K562 (cell line): ENCODE results near the gene NADK. TPM values are rescaled to one million over a fixed set of nuclear protein-coding genes. Genes with fewer than 3 reads are reported as not detected.

Experiments used
- ARID3A ChIP-seq: IDR thresholded peaks from 2 replicates; pipeline ENCODE4 v1.6.1; 2012; ENCODE audit warnings: low read depth, low read length, improper control_type of control experiment, borderline replicate concordance
- CAMTA2 ChIP-seq: fragments of 250-450 bp; sonication (Bioruptor Pico); conservative IDR thresholded peaks from 2 replicates; pipeline ENCODE4 v1.5.1; 2022
- EHMT2 ChIP-seq: fragments of 450-650 bp; IDR thresholded peaks from 2 replicates; pipeline ENCODE4 v1.6.1; 2018; ENCODE audit warnings: antibody characterized with exemption
- GTF2E2 ChIP-seq: fragments of 200-800 bp; sonication (Bioruptor generic); IDR thresholded peaks from 2 replicates; pipeline ENCODE4 v1.6.1; 2016; ENCODE audit warnings: missing genetic modification characterization, missing compliant biosample characterization
- GTF3C2 ChIP-seq: IDR thresholded peaks from 3 replicates; pipeline ENCODE4 v1.6.1; 2011; ENCODE audit warnings: borderline replicate concordance, mild to moderate bottlenecking, moderate library complexity; ENCODE audit not compliant: insufficient read length; ENCODE audit errors: extremely low read depth
- HLTF ChIP-seq: fragments of 450-650 bp; IDR thresholded peaks from 2 replicates; pipeline ENCODE4 v1.6.1; 2016
- HNRNPUL1 ChIP-seq: fragments of 200-400 bp; formaldehyde crosslinking; IDR thresholded peaks from 2 replicates; pipeline ENCODE4 v1.6.1; 2017; ENCODE audit warnings: low read length
- MTA2 ChIP-seq: fragments of 450-650 bp; IDR thresholded peaks from 2 replicates; pipeline ENCODE4 v1.6.1; 2016; ENCODE audit warnings: low read depth
- NFRKB ChIP-seq: fragments of 450-650 bp; IDR thresholded peaks from 2 replicates; pipeline ENCODE4 v1.6.1; 2016; ENCODE audit warnings: low read depth
- ZFP91 ChIP-seq: sonication (generic); formaldehyde crosslinking; IDR thresholded peaks from 2 replicates; pipeline ENCODE4 v1.8.0; 2022; ENCODE audit warnings: mild to moderate bottlenecking, missing genetic modification reagents
- ZNF143 ChIP-seq: sonication (generic); formaldehyde crosslinking; IDR thresholded peaks from 2 replicates; pipeline ENCODE4 v1.9.0; 2022; ENCODE audit warnings: mild to moderate bottlenecking, missing genetic modification reagents
- ZNF217 ChIP-seq: sonication (generic); formaldehyde crosslinking; IDR thresholded peaks from 2 replicates; pipeline ENCODE4 v1.8.0; 2022; ENCODE audit warnings: mild to moderate bottlenecking, missing genetic modification reagents
- ZNF507 ChIP-seq: conservative IDR thresholded peaks from 2 replicates; pipeline ENCODE4 v1.6.1; 2017; ENCODE audit warnings: missing genetic modification characterization, missing compliant biosample characterization
- ZNF717 ChIP-seq: fragments of 250-450 bp; sonication (Bioruptor Pico); IDR thresholded peaks from 2 replicates; pipeline ENCODE4 v1.5.0; 2021
- polyA plus RNA-seq, 8 experiments: library from polyadenylated mRNA; depleted of rRNA in 4 of 8; stranded (reverse) in 5 of 8; unstranded in 3 of 8; fragments of >200 nt; fragmentation: Nextera tagmentation in 2 of 8; fragmentation: Illumina TruSeq in 1 of 8; extraction: Ambion mirVana in 2 of 8; extraction: Trizol in 1 of 8; gene quantifications; 2 replicates each; pipeline versions ENCODE4 v1.2.1 to v1.2.3, GENCODE V29; 2011 to 2014; ENCODE audit warnings: inconsistent platforms in 1 of 8, missing spikeins in 1 of 8
- total RNA-seq, 7 experiments: library from RNA; depleted of rRNA in 6 of 7; stranded (reverse); fragments of >200 nt in 6 of 7; fragmentation: Illumina TruSeq in 2 of 7; extraction: Trizol in 2 of 7; gene quantifications; 2 replicates each; pipeline versions ENCODE4 v1.2.1 to v1.2.3, GENCODE V29; 2011 to 2021; ENCODE audit warnings: low replicate concordance in 1 of 7
- TF ChIP-seq, protein P1 (sequence below), 3 experiments: fragments of 200-800 bp in 1 of 3; fragments of 250-450 bp in 1 of 3; fragments of 450-650 bp in 1 of 3; sonication (Bioruptor Pico) in 1 of 3; sonication (Bioruptor generic) in 1 of 3; formaldehyde crosslinking in 1 of 3; IDR thresholded peaks; 2 replicates each; pipeline versions ENCODE4 v1.6.1 to v1.8.0; 2016 to 2022; ENCODE audit warnings: mild to moderate bottlenecking in 2 of 3, missing genetic modification characterization in 2 of 3, missing compliant biosample characterization in 1 of 3, moderate library complexity in 1 of 3
- TF ChIP-seq, protein P2 (sequence below): IDR thresholded peaks from 2 replicates; pipeline ENCODE4 v1.6.1; 2014; ENCODE audit warnings: antibody characterized with exemption

The NADK gene
- total and polyA plus RNA-seq, 9 of the 15 experiments (the other 6 are each of a cell fraction or from before 2014, with no cell fraction given): 1.5 to 135 (median 75.1) TPM

GRCh38 chr1:1782399-1783221, 4.3 kb upstream of the NADK start (continued):
- TF ChIP-seq, protein P1, sequence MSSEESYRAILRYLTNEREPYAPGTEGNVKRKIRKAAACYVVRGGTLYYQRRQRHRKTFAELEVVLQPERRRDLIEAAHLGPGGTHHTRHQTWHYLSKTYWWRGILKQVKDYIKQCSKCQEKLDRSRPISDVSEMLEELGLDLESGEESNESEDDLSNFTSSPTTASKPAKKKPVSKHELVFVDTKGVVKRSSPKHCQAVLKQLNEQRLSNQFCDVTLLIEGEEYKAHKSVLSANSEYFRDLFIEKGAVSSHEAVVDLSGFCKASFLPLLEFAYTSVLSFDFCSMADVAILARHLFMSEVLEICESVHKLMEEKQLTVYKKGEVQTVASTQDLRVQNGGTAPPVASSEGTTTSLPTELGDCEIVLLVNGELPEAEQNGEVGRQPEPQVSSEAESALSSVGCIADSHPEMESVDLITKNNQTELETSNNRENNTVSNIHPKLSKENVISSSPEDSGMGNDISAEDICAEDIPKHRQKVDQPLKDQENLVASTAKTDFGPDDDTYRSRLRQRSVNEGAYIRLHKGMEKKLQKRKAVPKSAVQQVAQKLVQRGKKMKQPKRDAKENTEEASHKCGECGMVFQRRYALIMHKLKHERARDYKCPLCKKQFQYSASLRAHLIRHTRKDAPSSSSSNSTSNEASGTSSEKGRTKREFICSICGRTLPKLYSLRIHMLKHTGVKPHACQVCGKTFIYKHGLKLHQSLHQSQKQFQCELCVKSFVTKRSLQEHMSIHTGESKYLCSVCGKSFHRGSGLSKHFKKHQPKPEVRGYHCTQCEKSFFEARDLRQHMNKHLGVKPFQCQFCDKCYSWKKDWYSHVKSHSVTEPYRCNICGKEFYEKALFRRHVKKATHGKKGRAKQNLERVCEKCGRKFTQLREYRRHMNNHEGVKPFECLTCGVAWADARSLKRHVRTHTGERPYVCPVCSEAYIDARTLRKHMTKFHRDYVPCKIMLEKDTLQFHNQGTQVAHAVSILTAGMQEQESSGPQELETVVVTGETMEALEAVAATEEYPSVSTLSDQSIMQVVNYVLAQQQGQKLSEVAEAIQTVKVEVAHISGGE (CRISPR knock-in tag; IDR thresholded peaks at IDR 0.05): 0 out of 6 replicates have a peak, but pooled peaks of 1 of the 3 experiments have one; percentile 46
- TF ChIP-seq ARID3A (no peak), GTF3C2 (no peak), ZNF717 (CRISPR knock-in tag) (no peak), HNRNPUL1 (no peak), NFRKB (no peak), EHMT2 (no peak), HLTF (no peak), ZNF217 (CRISPR knock-in tag) (no peak), GTF2E2 (tag) (no peak), ZFP91 (no peak), ZNF143 (CRISPR knock-in tag) (no peak), CAMTA2 (CRISPR knock-in tag) (no peak), MTA2 (no peak), ZNF507 (no peak)
- TF ChIP-seq, protein P2, sequence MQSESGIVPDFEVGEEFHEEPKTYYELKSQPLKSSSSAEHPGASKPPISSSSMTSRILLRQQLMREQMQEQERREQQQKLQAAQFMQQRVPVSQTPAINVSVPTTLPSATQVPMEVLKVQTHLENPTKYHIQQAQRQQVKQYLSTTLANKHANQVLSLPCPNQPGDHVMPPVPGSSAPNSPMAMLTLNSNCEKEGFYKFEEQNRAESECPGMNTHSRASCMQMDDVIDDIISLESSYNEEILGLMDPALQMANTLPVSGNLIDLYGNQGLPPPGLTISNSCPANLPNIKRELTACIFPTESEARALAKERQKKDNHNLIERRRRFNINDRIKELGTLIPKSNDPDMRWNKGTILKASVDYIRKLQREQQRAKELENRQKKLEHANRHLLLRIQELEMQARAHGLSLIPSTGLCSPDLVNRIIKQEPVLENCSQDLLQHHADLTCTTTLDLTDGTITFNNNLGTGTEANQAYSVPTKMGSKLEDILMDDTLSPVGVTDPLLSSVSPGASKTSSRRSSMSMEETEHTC: no peak
